ENCODE results near the gene MYH10. TPM values are rescaled to one million over a fixed set of nuclear protein-coding genes. Genes with fewer than 3 reads are reported as not detected.

MYH10 gene
- total RNA-seq, 1 experiment from 2014 or later = 251 TPM

DNA sequence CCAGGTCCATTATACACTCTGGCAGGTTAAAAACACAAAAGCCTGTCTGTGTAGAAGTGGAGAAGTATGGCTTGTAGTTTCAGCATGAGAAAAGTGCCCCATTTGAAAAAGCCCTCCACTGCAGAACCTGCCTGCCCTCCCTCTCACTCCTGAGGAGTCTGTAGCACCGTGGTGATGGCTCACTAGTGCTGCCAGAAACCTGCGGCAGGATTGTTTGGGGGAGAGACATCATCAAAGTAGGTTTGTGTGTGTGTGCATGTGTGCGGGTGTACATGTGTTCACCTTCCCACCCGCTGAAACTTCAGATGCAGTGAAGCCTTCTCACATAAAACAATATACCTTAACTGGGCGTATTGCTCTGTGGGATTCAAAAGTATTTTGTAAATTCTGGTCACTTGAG is 168.0 kb downstream of the MYH10 start:
- no peak overlapping the region for H3K27ac ChIP-seq (ENCODE audit: insufficient read length, low read depth, low read length)
- WGBS (ENCODE audit: extremely low coverage, insufficient read length, low lambda C conversion rate) = no CpG with 5 or more reads among the region's 5 CpGs

More for the DNA sequence above, 168.0 kb downstream of the MYH10 start:
- no peaks in the 10 kb centered on the region for H3K27me3 ChIP-seq (ENCODE audit: insufficient read depth, low read length)
- no peak for TF ChIP-seq CTCF (conservative IDR thresholded peaks at IDR 0.05)
- H2AFZ ChIP-seq (ENCODE audit: low read length) = no peak overlapping the region
- H2BK20ac ChIP-seq (ENCODE audit: low read depth, low read length, poor library complexity, severe bottlenecking) = no peak overlapping the region
- Mint-ChIP-seq H3K4me1 (peaks cover 5 to 8% of the 10 kb centered on the region in 2 experiments; a peak in 3 of 4 replicates), H3K4me3 (no peak overlapping the region), H3K27me3 (ENCODE audit: low read depth) (no peaks in the 10 kb centered on the region), H3K36me3 (ENCODE audit: insufficient read depth in 1 of 3, low read depth in 3 of 3) (peaks cover under 1 to 54% (median 26%) of the 10 kb centered on the region in 3 experiments; a peak in 5 of 7 replicates), H3K9me3 (no peaks in the 10 kb centered on the region), H3K27ac (no peak overlapping the region)
- no peak overlapping the region for H4K8ac ChIP-seq (replicated peaks; ENCODE audit: insufficient read length, low read depth, low read length)
- H3K23me2 ChIP-seq (ENCODE audit: insufficient read length, low read depth, low read length, poor library complexity, severe bottlenecking) = no peaks in the 10 kb centered on the region
- no peak overlapping the region for H2AK5ac ChIP-seq (ENCODE audit: insufficient read length, low read length)
- no peak overlapping the region for H3K4me2 ChIP-seq (ENCODE audit: insufficient read depth, insufficient read length, low read length)
- H3K18ac ChIP-seq (ENCODE audit: insufficient read length, low read depth, low read length) = no peak overlapping the region
- H3T11ph ChIP-seq (ENCODE audit: low read length) = no peak overlapping the region
- no peak overlapping the region for H3K23ac ChIP-seq (ENCODE audit: insufficient read length, low read depth, low read length)
- no peak overlapping the region for H2BK5ac ChIP-seq (ENCODE audit: insufficient read length, low read length)
- H4K20me1 ChIP-seq (ENCODE audit: control insufficient read depth, insufficient read depth, insufficient read length) = no peaks in the 10 kb centered on the region
- H2BK120ac ChIP-seq (ENCODE audit: low read depth, low read length, poor library complexity, severe bottlenecking) = no peak overlapping the region
- H3K79me2 ChIP-seq (ENCODE audit: insufficient read depth, low read length) = no peaks in the 10 kb centered on the region
- H4K5ac ChIP-seq (ENCODE audit: insufficient read length, low read depth, low read length) = no peak overlapping the region
- H3K4me1 ChIP-seq (ENCODE audit: insufficient read depth, low read length) = no peaks in the 10 kb centered on the region
- H3K56ac ChIP-seq (ENCODE audit: insufficient read length, low read depth, low read length) = no peak overlapping the region
- no peak overlapping the region for H3K14ac ChIP-seq (ENCODE audit: insufficient read depth, low read length)
- no peak overlapping the region for H4K91ac ChIP-seq (ENCODE audit: insufficient read length, low read depth, low read length)
- H3K9ac ChIP-seq (ENCODE audit: extremely low read depth, insufficient read length, low read length) = no peak overlapping the region
- no peaks in the 10 kb centered on the region for H3K9me3 ChIP-seq (ENCODE audit: control insufficient read depth, low read depth, low read length)
- no peak overlapping the region for H2BK12ac ChIP-seq (ENCODE audit: insufficient read length, low read depth, low read length)
- DNase-seq = no peak
- H3K4ac ChIP-seq (ENCODE audit: low read depth, low read length) = no peak overlapping the region
- no peak overlapping the region for H2BK15ac ChIP-seq (ENCODE audit: low read depth, low read length)
- no peaks in the 10 kb centered on the region for H3K79me1 ChIP-seq (ENCODE audit: insufficient read depth, low read depth, low read length, poor library complexity, severe bottlenecking)
